Hepatic stellate cell (primary cell): ENCODE data around the gene ELOB.

Experiments
- DNase-seq: peaks from one replicate; pipeline ENCODE4 v3.0.0; 2011; ENCODE audit warnings: low spot score

Gene ELOB

DNA sequence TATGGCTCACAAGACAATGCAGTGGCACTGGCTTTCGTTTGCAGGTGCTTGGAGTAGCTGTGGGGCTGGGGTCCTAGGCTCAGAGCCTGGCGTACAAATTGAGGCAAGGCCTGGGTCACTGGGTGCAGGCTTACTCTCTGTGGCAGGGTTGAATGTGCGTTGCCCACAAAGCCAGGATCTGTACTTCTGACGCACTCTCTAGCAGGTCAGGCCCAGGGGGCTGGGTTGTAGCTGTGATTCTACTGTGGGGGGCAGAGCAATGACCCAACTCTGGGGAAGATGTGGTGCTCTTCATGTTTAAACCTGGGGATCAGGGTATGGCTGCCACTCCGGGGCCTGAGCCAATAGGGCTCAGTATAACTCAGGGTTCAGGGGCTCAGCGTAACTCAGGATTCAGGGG, 33.6 kb upstream of the ELOB start:
- no peak for DNase-seq

DNA sequence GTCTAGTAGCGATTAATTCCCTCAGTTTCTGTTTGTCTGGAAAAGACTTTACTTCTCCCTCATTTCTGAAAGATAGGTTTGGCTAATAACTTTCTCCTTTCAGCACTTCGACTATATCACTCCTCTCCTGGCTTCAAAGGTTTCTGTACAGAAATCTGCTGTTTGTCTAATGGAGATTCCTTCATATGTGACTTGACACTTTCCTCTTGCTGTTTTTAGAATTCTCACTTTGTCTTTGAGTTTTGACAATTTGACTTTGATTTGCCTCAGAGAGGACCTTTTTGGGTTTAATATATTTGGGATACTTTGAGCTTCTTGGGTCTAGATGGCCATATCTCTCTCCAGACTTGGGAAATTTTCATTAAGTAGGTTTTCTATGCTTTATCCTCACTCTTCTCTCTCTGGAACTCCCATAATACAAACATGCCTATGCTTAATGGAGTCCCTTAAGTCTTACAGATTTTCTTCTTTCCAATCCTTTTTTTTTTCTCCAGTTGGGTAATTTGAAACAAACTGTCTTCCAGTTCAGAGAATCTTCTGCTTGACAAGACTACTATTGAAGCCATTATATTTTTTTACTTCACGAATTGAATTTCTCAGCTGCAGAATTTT, 32.2 kb upstream of the ELOB start:
- DNase-seq, result no peak

DNA sequence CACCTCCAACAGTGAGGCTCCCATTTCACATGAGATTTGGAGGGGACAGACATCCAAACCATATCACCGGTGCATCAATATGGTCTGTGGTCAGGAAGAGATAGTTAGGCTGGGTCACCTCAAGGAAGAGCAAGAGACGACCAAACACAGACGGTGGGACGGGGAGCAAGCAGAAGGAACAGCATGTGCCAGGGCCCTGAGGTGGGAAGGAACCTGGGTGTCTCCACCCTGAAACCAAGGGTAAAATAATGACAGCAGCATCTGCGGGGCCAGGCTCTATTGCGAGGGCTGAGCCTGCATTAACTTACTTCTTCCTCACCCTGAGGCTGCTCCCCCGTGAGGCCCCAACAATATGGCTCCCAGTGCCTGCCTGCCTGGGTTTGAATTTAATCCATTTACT, 31.1 kb upstream of the ELOB start:
- no peak for DNase-seq

GRCh38 chr16:2806286-2806685, 29.2 kb upstream of the ELOB start:
- DNase-seq, result no peak

DNA sequence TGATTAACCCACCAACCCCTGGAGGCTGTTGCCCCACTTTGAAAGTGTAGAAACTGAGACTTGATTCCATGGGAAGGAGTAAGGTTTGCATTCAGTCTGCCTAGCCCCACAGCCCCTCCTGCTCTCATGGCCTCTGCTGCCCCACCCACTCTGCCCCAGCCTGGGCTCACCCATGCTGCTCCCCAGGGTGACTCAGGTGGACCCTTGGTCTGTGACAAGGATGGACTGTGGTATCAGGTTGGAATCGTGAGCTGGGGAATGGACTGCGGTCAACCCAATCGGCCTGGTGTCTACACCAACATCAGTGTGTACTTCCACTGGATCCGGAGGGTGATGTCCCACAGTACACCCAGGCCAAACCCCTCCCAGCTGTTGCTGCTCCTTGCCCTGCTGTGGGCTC, 27.6 kb upstream of the ELOB start:
- no peak for DNase-seq

DNA sequence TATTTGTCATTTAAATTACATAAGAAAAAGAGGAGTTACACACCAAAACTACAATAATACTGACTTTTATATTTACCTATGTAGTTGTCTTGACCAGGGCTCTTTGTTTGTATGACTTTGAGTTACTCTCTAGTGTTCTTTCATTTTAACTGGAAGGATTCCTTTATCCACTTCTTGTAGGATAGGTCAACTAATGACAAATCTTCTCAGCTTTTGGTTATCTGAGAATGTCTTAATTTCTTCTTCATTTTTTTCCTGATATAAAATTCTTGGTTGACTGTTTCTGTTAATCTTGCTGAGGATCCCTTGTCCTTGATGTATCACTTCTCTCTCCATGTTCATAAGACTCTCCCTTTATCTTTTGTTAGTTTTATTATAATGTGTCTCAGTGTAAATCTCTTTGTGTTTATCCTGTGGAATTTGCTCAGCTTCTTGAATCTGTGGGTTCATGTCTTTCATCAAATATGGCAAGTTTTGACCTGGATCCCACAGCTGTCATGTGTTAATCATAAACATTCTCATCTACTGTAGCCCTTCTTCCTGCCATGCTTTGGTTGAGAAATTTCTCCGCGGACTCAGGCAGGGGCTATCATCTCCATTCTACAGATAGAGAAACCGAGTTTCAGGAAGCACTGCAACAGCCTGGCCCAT, 26.6 kb upstream of the ELOB start:
- no peak for DNase-seq

- DNase-seq, result no peak
Measured at GRCh38 chr16:2799859-2800226, 22.8 kb upstream of the ELOB start.

- no peak for DNase-seq
Measured at GRCh38 chr16:2799205-2799858, 22.3 kb upstream of the ELOB start.

- no peak for DNase-seq
Measured at GRCh38 chr16:2798723-2799204, 21.7 kb upstream of the ELOB start.

GRCh38 chr16:2795395-2796143, 18.5 kb upstream of the ELOB start:
- DNase-seq, result no peak

DNA sequence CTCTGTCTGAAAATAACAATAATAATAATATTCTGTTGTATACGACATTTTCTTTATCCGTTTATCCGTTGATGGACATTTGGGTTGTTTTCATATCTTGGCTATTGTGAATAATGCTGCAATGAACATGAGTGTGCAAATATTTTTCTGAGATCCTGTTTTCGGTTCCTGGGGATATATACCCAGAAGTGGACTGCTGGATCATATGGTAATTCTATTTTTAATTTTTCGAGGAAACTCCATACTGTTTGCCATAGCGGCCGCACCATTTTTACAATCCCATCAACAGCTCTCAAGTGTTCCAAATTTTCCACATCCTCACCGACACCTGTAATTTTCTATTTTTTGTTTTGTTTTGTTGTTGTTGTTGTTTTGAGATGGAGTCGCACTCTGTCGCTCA, 15.9 kb upstream of the ELOB start:
- no peak for DNase-seq

DNA sequence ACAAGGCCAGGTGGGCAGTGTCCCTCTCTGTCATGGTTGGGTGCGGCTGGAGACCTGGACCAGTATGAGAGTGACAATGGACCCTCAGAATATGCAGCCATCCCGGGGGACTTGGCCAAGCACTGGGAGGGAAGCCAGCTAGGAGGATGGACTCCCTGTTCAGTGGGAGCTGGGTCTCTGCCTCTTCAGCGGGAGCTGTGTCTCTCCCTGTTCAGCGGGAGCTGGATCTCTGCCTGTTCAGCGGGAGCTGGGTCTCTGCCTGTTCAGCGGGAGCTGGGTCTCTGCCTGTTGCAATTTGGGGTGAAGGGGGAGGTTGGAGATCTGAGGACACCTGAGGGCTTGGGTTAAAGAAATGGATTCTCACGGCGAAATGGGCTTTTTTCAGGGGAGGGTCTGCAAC, 14.1 kb upstream of the ELOB start:
- no peak for DNase-seq

- no peak for DNase-seq
Measured at GRCh38 chr16:2790631-2791030, 13.6 kb upstream of the ELOB start.

GRCh38 chr16:2787961-2788360, 10.9 kb upstream of the ELOB start:
- DNase-seq, result no peak

- DNase-seq, result no peak
Measured at GRCh38 chr16:2787406-2787805, 10.3 kb upstream of the ELOB start, which contains the start of gene PRSS33. TSS of gene PRSS33 (minus strand) at chr16:2787560. CDS start at chr16:2786547, 1,013 bp downstream.

GRCh38 chr16:2786826-2787151, 9.7 kb upstream of the ELOB start:
- no peak for DNase-seq

GRCh38 chr16:2786061-2786825, 9.2 kb upstream of the ELOB start:
- DNase-seq, result no peak

DNA sequence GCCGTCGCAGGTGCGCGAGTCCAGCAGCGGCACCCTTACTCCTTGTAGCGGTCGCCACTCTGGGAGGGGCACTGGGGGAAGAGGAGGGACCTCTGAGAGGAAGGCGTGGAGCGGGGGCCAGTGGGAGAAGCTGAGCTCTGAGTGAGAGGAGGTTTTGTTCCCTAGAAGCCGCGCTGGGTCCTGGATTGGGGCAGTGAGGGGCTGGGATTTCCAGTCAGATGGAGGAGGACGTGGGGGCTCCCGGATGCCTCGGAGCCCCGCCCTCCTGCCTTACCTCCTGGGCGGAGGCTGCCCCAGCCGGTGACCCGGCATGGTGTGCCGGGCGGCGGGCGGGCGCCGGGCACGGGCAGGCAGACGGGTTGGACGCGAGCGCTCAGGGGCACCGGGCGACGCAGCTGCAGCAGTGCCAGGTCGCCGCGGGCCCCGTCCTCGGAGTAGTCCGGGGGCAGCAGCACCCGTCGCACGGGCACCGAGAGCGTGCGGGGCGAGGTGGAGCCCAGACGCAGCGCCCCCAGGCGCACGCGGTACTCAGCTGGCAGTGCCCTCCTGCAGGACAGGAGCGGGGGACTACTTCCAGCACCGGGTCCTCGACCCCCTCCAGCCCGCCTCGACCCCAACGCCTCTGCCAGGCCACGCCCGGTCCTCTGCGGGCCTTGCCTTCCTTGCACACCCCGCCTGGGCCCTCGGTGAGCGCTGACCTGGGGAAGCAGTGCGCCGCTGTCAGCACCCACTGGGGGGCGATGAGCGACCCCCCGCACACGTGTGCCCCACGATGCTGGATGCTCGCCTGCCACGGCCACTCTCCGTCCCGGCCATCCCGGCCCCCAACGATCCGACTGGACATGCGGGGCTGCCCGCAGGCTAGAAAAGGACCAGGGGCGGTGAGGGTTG, 8.3 kb upstream of the ELOB start:
- no peak for DNase-seq

DNA sequence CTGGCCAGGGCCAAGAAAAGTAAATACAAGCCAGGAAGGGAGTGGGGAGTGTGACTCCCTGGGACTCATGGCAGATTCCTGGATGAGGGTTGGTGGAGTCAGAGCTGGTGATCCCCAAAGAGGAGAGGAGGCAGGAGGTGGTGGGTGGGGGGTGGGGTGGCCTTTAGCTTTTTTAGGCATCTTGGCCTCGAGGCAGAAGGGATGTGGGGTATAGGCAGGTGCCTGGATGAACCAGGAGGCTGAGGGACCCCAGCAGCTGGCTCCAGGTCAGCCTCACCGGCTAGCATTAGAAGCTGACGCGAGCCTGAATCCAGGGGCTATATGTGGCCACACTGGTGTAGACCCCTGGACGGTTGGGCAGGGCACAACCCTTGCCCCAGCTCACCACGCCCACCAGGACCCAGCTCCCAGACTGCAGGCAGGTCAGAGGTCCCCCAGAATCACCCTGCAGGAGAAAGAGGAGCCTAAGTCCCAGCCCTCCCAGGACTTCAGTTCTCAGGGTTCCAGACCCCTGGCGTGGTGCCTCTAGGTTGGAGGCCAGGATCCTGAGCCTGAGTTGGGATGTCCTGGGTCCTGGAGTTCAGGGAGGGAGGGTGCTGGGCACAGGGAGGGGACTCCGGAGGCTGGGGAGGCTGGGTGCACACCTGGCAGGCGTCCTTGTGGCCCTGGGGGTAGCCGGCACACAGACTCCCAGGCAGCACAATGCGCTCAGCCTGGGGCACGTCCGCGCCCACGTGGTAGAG, 7.4 kb upstream of the ELOB start:
- DNase-seq, result no peak

- DNase-seq, result no peak
Measured at GRCh38 chr16:2783581-2784357, 6.7 kb upstream of the ELOB start.
